OCI-M2 (cell line): Measurements from ENCODE around the gene MFRP.

ENCODE experiments used
- DNase-seq: peaks from one replicate; lab custom pipeline; 2025; ENCODE audit not compliant: unreplicated experiment; lab: John Stamatoyannopoulos, UW

MFRP gene

GRCh38 chr11:119319136-119319699, 27.3 kb downstream of the MFRP start:
- DNase-seq = no peak

GRCh38 chr11:119318240-119319135, 28.0 kb downstream of the MFRP start:
- DNase-seq = peak; percentile 25

GRCh38 chr11:119317592-119318239, 28.8 kb downstream of the MFRP start:
- no peak for DNase-seq

- no peak for DNase-seq
These were observed 29.5 kb downstream of the MFRP start, which contains the start of gene MCAM for GRCh38 chr11:119316729-119317591. TSS of gene MCAM (minus strand) at chr11:119317130. CDS start at chr11:119317101, 29 bp downstream.

- no peak for DNase-seq
These were observed 30.3 kb downstream of the MFRP start for GRCh38 chr11:119316016-119316728.

- DNase-seq = no peak
These were observed 31.1 kb downstream of the MFRP start for GRCh38 chr11:119315131-119316015.

GRCh38 chr11:119314726-119315125, 31.8 kb downstream of the MFRP start:
- no peak for DNase-seq

- DNase-seq = no peak
These were observed 35.8 kb downstream of the MFRP start for GRCh38 chr11:119310682-119311052.

GRCh38 chr11:119309953-119310681, 36.4 kb downstream of the MFRP start:
- no peak for DNase-seq

GRCh38 chr11:119309411-119309810, 37.1 kb downstream of the MFRP start:
- DNase-seq = no peak

GRCh38 chr11:119307974-119308373, 38.5 kb downstream of the MFRP start:
- DNase-seq = no peak

- DNase-seq = no peak
These were observed 39.3 kb downstream of the MFRP start for GRCh38 chr11:119307219-119307618.

- no peak for DNase-seq
These were observed 40.1 kb downstream of the MFRP start for GRCh38 chr11:119306373-119306890.

- no peak for DNase-seq
These were observed 40.7 kb downstream of the MFRP start for GRCh38 chr11:119305556-119306372.

- DNase-seq = no peak
These were observed 43.2 kb downstream of the MFRP start for GRCh38 chr11:119303227-119303718.

GRCh38 chr11:119300198-119300964, 46.1 kb downstream of the MFRP start:
- DNase-seq = no peak

GRCh38 chr11:119299416-119299815, 47.1 kb downstream of the MFRP start:
- no peak for DNase-seq
